TTC549 (cell line): ENCODE results near the gene FAM53A.
"Not testable (repeated sequence)": the region's sequence is repeated elsewhere in the genome, so short reads cannot be mapped to it uniquely, and the experiment has no call there.

Experiments
- FAIRE-seq: peaks from 2 replicates; lab custom pipeline; 2012; peaks lifted over from hg19 to GRCh38; lab: Jason Lieb, UNC

The FAM53A gene

GRCh38 chr4:1622956-1623355 is 61.2 kb downstream of the FAM53A start:
- no peak for FAIRE-seq

- no peak for FAIRE-seq
Measured at GRCh38 chr4:1622238-1622637, 61.9 kb downstream of the FAM53A start.

GRCh38 chr4:1621526-1621925 is 62.6 kb downstream of the FAM53A start:
- FAIRE-seq, result no peak

GRCh38 chr4:1619151-1619672 is 64.9 kb downstream of the FAM53A start:
- FAIRE-seq, result no peak

- no peak for FAIRE-seq
Measured at GRCh38 chr4:1618438-1618837, 65.7 kb downstream of the FAM53A start.

GRCh38 chr4:1616557-1616930 is 67.6 kb downstream of the FAM53A start:
- no peak for FAIRE-seq

- FAIRE-seq, result no peak
Measured at GRCh38 chr4:1615786-1616556, 68.1 kb downstream of the FAM53A start.

- FAIRE-seq, result no peak
Measured at GRCh38 chr4:1614854-1615595, 69.1 kb downstream of the FAM53A start.

- FAIRE-seq, result no peak
Measured at GRCh38 chr4:1614502-1614853, 69.6 kb downstream of the FAM53A start.

- FAIRE-seq, result no peak
Measured at GRCh38 chr4:1614049-1614448, 70.1 kb downstream of the FAM53A start.

GRCh38 chr4:1613099-1613495 is 71.0 kb downstream of the FAM53A start:
- no peak for FAIRE-seq

GRCh38 chr4:1612278-1613098 is 71.6 kb downstream of the FAM53A start:
- FAIRE-seq, result no peak

GRCh38 chr4:1611501-1611870 is 72.6 kb downstream of the FAM53A start:
- no peak for FAIRE-seq

- FAIRE-seq, result no peak
Measured at GRCh38 chr4:1610791-1611500, 73.2 kb downstream of the FAM53A start.

- FAIRE-seq, result no peak
Measured at GRCh38 chr4:1609901-1610790, 74.0 kb downstream of the FAM53A start.

GRCh38 chr4:1608821-1609500 is 75.2 kb downstream of the FAM53A start:
- FAIRE-seq, result no peak

- FAIRE-seq, result no peak
Measured at GRCh38 chr4:1608196-1608820, 75.8 kb downstream of the FAM53A start.

- FAIRE-seq, result not testable (repeated sequence)
Measured at GRCh38 chr4:1607436-1608195, 76.5 kb downstream of the FAM53A start.

- FAIRE-seq, result no peak
Measured at GRCh38 chr4:1604706-1605205, 79.4 kb downstream of the FAM53A start.
